GM04504 (cell line): Measurements from ENCODE around the gene RPL29.

Source experiments
- DNase-seq: peaks from one replicate; pipeline ENCODE4 v3.0.0-alpha.2; 2012; ENCODE audit warnings: low read depth

RPL29 gene

GRCh38 chr3:51963951-51964451, 31.7 kb downstream of the RPL29 start:
- no peak for DNase-seq

GRCh38 chr3:51962854-51963530, 32.7 kb downstream of the RPL29 start:
- no peak for DNase-seq

GRCh38 chr3:51961602-51962569, 33.8 kb downstream of the RPL29 start:
- DNase-seq: no peak

- DNase-seq: no peak
Measured at GRCh38 chr3:51961011-51961410, 34.7 kb downstream of the RPL29 start.

- DNase-seq: no peak
Measured at GRCh38 chr3:51960386-51960785, 35.3 kb downstream of the RPL29 start.

- DNase-seq: no peak
Measured at GRCh38 chr3:51959651-51960050, 36.0 kb downstream of the RPL29 start.

GRCh38 chr3:51958603-51959521, 36.8 kb downstream of the RPL29 start:
- no peak for DNase-seq

GRCh38 chr3:51957520-51958205, 38.0 kb downstream of the RPL29 start:
- no peak for DNase-seq

GRCh38 chr3:51955893-51956770, 39.6 kb downstream of the RPL29 start:
- DNase-seq: no peak

- no peak for DNase-seq
Measured at GRCh38 chr3:51955175-51955892, 40.4 kb downstream of the RPL29 start, which contains the start of gene GPR62. Gene GPR62, plus strand, starts transcription at chr3:51955381. Its CDS starts 272 bp downstream, at chr3:51955653.

GRCh38 chr3:51954713-51955112, 41.0 kb downstream of the RPL29 start:
- no peak for DNase-seq

- no peak for DNase-seq
Measured at GRCh38 chr3:51954105-51954504, 41.6 kb downstream of the RPL29 start.

- no peak for DNase-seq
Measured at GRCh38 chr3:51953445-51953844, 42.2 kb downstream of the RPL29 start.

- no peak for DNase-seq
Measured at GRCh38 chr3:51950899-51951298, 44.8 kb downstream of the RPL29 start.

- DNase-seq: no peak
Measured at GRCh38 chr3:51949121-51949520, 46.6 kb downstream of the RPL29 start.

GRCh38 chr3:51948016-51948580, 47.6 kb downstream of the RPL29 start:
- DNase-seq: no peak

- no peak for DNase-seq
Measured at GRCh38 chr3:51947215-51947900, 48.3 kb downstream of the RPL29 start.

- DNase-seq: no peak
Measured at GRCh38 chr3:51946796-51947195, 48.9 kb downstream of the RPL29 start.
